ENCODE measurements around the gene SLC38A3. TPM values are rescaled to one million over a fixed set of nuclear protein-coding genes. Genes with fewer than 3 reads are reported as not detected.

The SLC38A3 gene
- total and polyA plus RNA-seq, 2 of the 8 experiments (the other 6 are each of a cell fraction or from before 2014, with no cell fraction given): 1.2 to 3.7 TPM

GRCh38 chr3:50157827-50158529 is 47.1 kb upstream of the SLC38A3 start:
- Histone ChIP-seq H4K91ac (replicated peaks; ENCODE audit: insufficient read length, low read length) (peak overlapping the region; percentile 70), H3K9me3 (ENCODE audit: insufficient read depth in 2 of 2, low read depth in 1 of 2, low read length in 1 of 2) (no peaks in the 10 kb centered on the region), H3K79me2 (ENCODE audit: control insufficient read depth in 1 of 2, insufficient read depth in 2 of 2, low read length in 2 of 2) (peaks cover 0 to 24% of the 10 kb centered on the region in 2 experiments; a peak in 2 of 4 replicates), H3K56ac (replicated peaks; ENCODE audit: insufficient read length, low read depth, low read length) (no peak overlapping the region), H4K20me1 (replicated peaks in 1 of 2; ENCODE audit: control insufficient read depth in 1 of 2, insufficient read depth in 2 of 2, low read length in 2 of 2) (peaks cover 3 to 15% of the 10 kb centered on the region in 2 experiments), H2AK5ac (ENCODE audit: low read depth, low read length) (0 out of 2 replicates have a peak overlapping the region, but pooled peaks have one; percentile 2), H3K4me1 (replicated peaks in 1 of 4; ENCODE audit: control insufficient read depth in 3 of 4, insufficient read depth in 4 of 4, low read length in 3 of 4) (peaks cover 0 to 35% (median 26%) of the 10 kb centered on the region in 4 experiments; a peak in 6 of 7 replicates), H3K27me3 (replicated peaks in 1 of 4; ENCODE audit: control insufficient read depth in 3 of 4, extremely low read depth in 1 of 4, insufficient read depth in 3 of 4, low read length in 3 of 4) (peaks cover 2 to 18% (median 14%) of the 10 kb centered on the region in 4 experiments; a peak in 6 of 7 replicates), H3K4me3 (ENCODE audit: extremely low read depth in 1 of 4, insufficient read depth in 2 of 4, low read depth in 3 of 4, low read length in 4 of 4) (peak overlapping the region in 1 of 4 experiments; percentile 74; a peak in 1 of 8 replicates), H2BK15ac (ENCODE audit: low read length) (peak overlapping the region; percentile 61; the same call in 1 of the 2 replicates), H2BK12ac (ENCODE audit: low read depth, low read length) (peak overlapping the region; percentile 50; the same call in 1 of the 2 replicates), H3K4me2 (ENCODE audit: insufficient read depth in 1 of 2, low read depth in 2 of 2, low read length in 2 of 2) (peak overlapping the region; percentile 94 to 97), H4K5ac (ENCODE audit: insufficient read length, low read depth, low read length) (no peak overlapping the region), H4K8ac (ENCODE audit: extremely low read depth, insufficient read depth, low read length) (no peak overlapping the region), H3K4ac (replicated peaks; ENCODE audit: insufficient read length, low read depth, low read length) (no peak overlapping the region), H3K27ac (ENCODE audit: low read depth, low read length) (no peak overlapping the region), H2BK5ac (ENCODE audit: low read depth, low read length) (peak overlapping the region; percentile 77; the same call in 1 of the 2 replicates), H2AFZ (ENCODE audit: low read length) (no peak overlapping the region), H3K79me1 (ENCODE audit: low read depth, low read length) (peaks cover 17% of the 10 kb centered on the region), H3K9ac (replicated peaks in 1 of 4; ENCODE audit: extremely low read depth in 1 of 4, low read depth in 3 of 4, low read length in 3 of 4) (no peak overlapping the region; a peak in 1 of 7 replicates), H3K14ac (ENCODE audit: insufficient read length) (no peak overlapping the region), H3K23ac (ENCODE audit: insufficient read length) (no peak overlapping the region), H2BK20ac (ENCODE audit: low read length) (no peak overlapping the region), H3K36me3 (ENCODE audit: control insufficient read depth in 2 of 4, insufficient read depth in 4 of 4, low read length in 3 of 4) (peaks cover 7 to 18% (median 12%) of the 10 kb centered on the region in 4 experiments; a peak in 5 of 8 replicates), H3K23me2 (ENCODE audit: low read depth, low read length) (peaks cover 17% of the 10 kb centered on the region; the same call in 1 of the 2 replicates), H2BK120ac (replicated peaks; ENCODE audit: low read depth, low read length) (no peak overlapping the region), H3K18ac (ENCODE audit: extremely low read depth, low read length) (peak overlapping the region; percentile 60; the same call in 1 of the 2 replicates)
- TF ChIP-seq MAFK (IDR thresholded peaks at IDR 0.05; ENCODE audit: low read depth, low read length): no peak
- no peak for TF ChIP-seq MAX (IDR thresholded peaks at IDR 0.05)
- TF ChIP-seq ATF2 (IDR thresholded peaks at IDR 0.05; ENCODE audit: low read length): no peak
- WGBS, 2 experiments (ENCODE audit: extremely low coverage in 1 of 2, insufficient coverage in 1 of 2, insufficient read length in 1 of 2, insufficient replicate concordance in 2 of 2, low coverage in 1 of 2, low lambda C conversion rate in 2 of 2, missing lambda C conversion rate in 1 of 2): 84% methylated on average over 12 of the region's 12 CpGs; no CpG with 5 or more reads in 1 of the 2 experiments
- FAIRE-seq (no peak), DNase-seq (ENCODE audit: low read depth in 1 of 2, low spot score in 2 of 2) (no peak)
- POLR2A ChIA-PET (ENCODE audit: partially characterized antibody): interaction anchor here (0.8 to 6.6 kb wide), 9 partner anchors 10 to 44 kb away, joined by 3 to 65 read pairs (median 4); no protein-coding TSS in a partner anchor
- CTCF ChIA-PET (ENCODE audit: partially characterized antibody): interaction anchor here (0.7 to 1.7 kb wide), 12 partner anchors 14 to 65 kb away, joined by 3 to 11 read pairs (median 4); no protein-coding TSS in a partner anchor

Measured in H1 (cell line).